Caco-2 (cell line): ENCODE measurements around the gene OR6C75. TPM values are rescaled to one million over a fixed set of nuclear protein-coding genes. Genes with fewer than 3 reads are reported as not detected.
"Not testable (repeated sequence)": the region's sequence is repeated elsewhere in the genome, so short reads cannot be mapped to it uniquely, and the experiment has no call there.

ENCODE experiments used
- BruUV-seq: library from RNA; stranded (reverse); fragments of 400-500 nt; replicated peaks from 2 replicates; lab custom pipeline; 2021; lab: Mats Ljungman, UMichigan
- CTCF ChIA-PET: fragments of 300-600 bp; sonication (Branson Sonifier 250); formaldehyde crosslinking; loops from one replicate; lab custom pipeline; 2022; ENCODE audit warnings: antibody characterized with exemption; lab: Charles Lee
- POLR2A ChIA-PET: fragments of 300-600 bp; sonication (Branson Sonifier 250); formaldehyde crosslinking; loops from one replicate; lab custom pipeline; 2022; ENCODE audit warnings: antibody characterized with exemption; lab: Charles Lee
- DNase-seq, 2 experiments: peaks; one replicate each; pipeline versions ENCODE4 v3.0.0 to v3.0.0-alpha.2; 2020 to 2022
- H3K27me3 ChIP-seq: replicated peaks from 2 replicates; pipeline ENCODE4 v1.6.0; 2011; ENCODE audit warnings: low read length; ENCODE audit not compliant: control insufficient read depth, insufficient read depth
- H3K36me3 ChIP-seq: 2 replicates; pipeline ENCODE4 v1.5.1; 2011; ENCODE audit warnings: low read length; ENCODE audit not compliant: control insufficient read depth, insufficient read depth
- H3K4me1 ChIP-seq: fragments of 250-450 bp; sonication (Bioruptor Pico); 2 replicates; pipeline ENCODE4 v1.5.1; 2020; ENCODE audit warnings: mild to moderate bottlenecking
- H3K4me3 ChIP-seq: 2 replicates; pipeline ENCODE4 v1.5.1; 2011; ENCODE audit warnings: low read depth, mild to moderate bottlenecking, control low read depth, low read length
- H3K9me3 ChIP-seq: fragments of 250-450 bp; sonication (Bioruptor Pico); 2 replicates; pipeline ENCODE4 v1.5.1; 2020; ENCODE audit warnings: mild to moderate bottlenecking, moderate library complexity
- H3K27ac Mint-ChIP-seq: one replicate; pipeline ENCODE4 v1.8.0; 2022; ENCODE audit warnings: mixed read lengths; ENCODE audit not compliant: unreplicated experiment
- H3K27me3 Mint-ChIP-seq: one replicate; pipeline ENCODE4 v1.8.0; 2022; ENCODE audit warnings: mixed read lengths; ENCODE audit not compliant: insufficient read depth, unreplicated experiment
- H3K36me3 Mint-ChIP-seq: one replicate; pipeline ENCODE4 v1.8.0; 2022; ENCODE audit warnings: mild to moderate bottlenecking, mixed read lengths; ENCODE audit not compliant: insufficient read depth, unreplicated experiment
- H3K4me1 Mint-ChIP-seq: one replicate; pipeline ENCODE4 v1.8.0; 2022; ENCODE audit warnings: low read depth, mixed read lengths; ENCODE audit not compliant: unreplicated experiment
- H3K4me3 Mint-ChIP-seq: one replicate; pipeline ENCODE4 v1.8.0; 2022; ENCODE audit warnings: mild to moderate bottlenecking, moderate library complexity, mixed read lengths; ENCODE audit not compliant: unreplicated experiment
- H3K9me3 Mint-ChIP-seq: one replicate; pipeline ENCODE4 v1.8.0; 2022; ENCODE audit warnings: mixed read lengths; ENCODE audit not compliant: unreplicated experiment
- CTCF ChIP-seq, 2 experiments: fragments of 200-600 bp in 1 of 2; IDR thresholded peaks; 1 replicate in 1 of 2; 2 replicates in 1 of 2; pipeline versions ENCODE4 v1.5.1 to v1.8.0; 2011 to 2022; ENCODE audit warnings: antibody characterized with exemption in 1 of 2, control low read depth in 1 of 2, inconsistent platforms in 1 of 2, low read depth in 1 of 2, low read length in 1 of 2, mild to moderate bottlenecking in 1 of 2, moderate library complexity in 1 of 2; ENCODE audit not compliant: insufficient read depth in 1 of 2, severe bottlenecking in 1 of 2, unreplicated experiment in 1 of 2
- intact Hi-C: fragments of 100-400 bp; cut with micrococcal nuclease; formaldehyde crosslinking; loops from one replicate; pipeline ENCODE4 v1.10.0; 2022; ENCODE audit not compliant: unreplicated experiment
- total RNA-seq: library from RNA; stranded (reverse); gene quantifications from 2 replicates; pipeline ENCODE4 v1.2.3, GENCODE V29; 2022

OR6C75 gene
- total RNA-seq, 1 experiment from 2014 or later, result not detected

DNA sequence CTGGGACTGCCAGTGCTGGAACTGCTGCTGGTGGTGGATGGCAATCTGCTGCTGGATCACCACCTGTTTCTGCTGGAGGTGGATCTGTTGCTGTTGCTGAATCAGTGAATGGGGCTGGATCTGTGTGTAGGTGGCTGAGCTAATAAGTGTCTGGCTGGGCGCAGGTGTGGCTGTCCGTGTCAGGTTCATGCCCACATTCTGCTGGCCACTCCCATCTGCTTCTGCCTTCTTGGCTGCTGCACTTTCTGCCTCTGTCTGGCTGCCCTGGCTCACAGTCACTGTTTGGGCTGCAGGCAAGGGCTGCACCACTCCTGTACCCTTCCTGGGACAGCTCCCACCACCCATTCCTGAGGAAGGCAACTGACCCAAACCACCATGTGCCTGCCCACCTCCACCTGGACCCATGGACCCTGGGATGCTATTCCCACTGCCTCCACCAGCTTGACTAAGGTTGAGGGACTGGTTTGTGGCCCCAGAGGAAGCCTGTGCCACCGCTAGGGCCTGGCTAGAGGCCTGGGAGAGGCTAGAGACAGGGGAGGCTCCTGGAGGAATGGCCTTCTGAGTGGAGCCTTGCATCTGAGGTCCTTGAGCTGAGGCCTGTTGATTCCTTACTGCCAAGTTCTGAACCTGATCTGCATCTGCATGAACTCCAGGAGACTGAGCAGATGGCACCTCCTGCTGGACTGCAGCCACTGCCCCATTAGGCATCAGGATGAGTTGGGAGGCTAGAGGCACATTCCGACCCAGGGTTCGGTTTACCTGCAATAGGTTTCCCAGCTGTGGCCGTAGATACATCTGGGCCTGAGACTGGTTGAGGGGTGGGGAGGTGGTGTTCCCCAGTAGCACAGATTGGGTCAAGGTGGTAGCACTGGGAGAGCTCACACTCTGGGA is 51.0 kb downstream of the OR6C75 start:
- H3K4me1 ChIP-seq, H3K27me3 ChIP-seq, H3K4me3 ChIP-seq, BruUV-seq, H3K27ac Mint-ChIP-seq, CTCF ChIA-PET, H3K4me3 Mint-ChIP-seq, H3K27me3 Mint-ChIP-seq, H3K36me3 Mint-ChIP-seq, H3K36me3 ChIP-seq, H3K4me1 Mint-ChIP-seq, H3K9me3 ChIP-seq, POLR2A ChIA-PET, DNase-seq, H3K9me3 Mint-ChIP-seq, intact Hi-C loops: not testable (repeated sequence)

DNA sequence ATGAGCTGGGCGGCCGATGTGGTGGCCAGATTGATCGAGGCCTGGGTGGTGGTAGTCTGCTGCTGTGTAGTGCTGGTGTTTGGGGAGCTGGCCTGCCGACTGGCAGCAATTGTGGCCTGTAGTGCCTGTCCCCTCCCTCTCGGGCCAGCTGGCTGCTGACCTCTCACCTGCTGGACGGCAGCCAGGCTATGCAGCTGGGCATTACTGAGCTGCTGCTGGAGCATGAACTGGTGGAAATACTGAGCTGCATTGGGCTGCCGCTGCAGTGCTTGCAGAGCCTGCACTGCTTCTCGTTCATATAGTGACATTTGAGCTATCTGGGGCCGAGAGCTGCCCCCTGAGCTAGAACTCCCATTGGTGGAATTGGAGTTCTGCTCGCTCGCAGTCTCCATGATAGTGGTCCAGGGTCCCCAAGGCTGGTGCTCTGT is 51.6 kb downstream of the OR6C75 start:
- BruUV-seq, H3K4me3 Mint-ChIP-seq, CTCF ChIA-PET, H3K36me3 ChIP-seq, H3K27ac Mint-ChIP-seq, H3K4me1 ChIP-seq, H3K27me3 Mint-ChIP-seq, intact Hi-C loops, H3K27me3 ChIP-seq, POLR2A ChIA-PET, DNase-seq, H3K36me3 Mint-ChIP-seq, H3K4me1 Mint-ChIP-seq, H3K9me3 Mint-ChIP-seq, H3K4me3 ChIP-seq, H3K9me3 ChIP-seq: not testable (repeated sequence)

- H3K27ac Mint-ChIP-seq, H3K4me1 Mint-ChIP-seq, H3K36me3 ChIP-seq, DNase-seq, intact Hi-C loops, CTCF ChIA-PET, H3K27me3 ChIP-seq, POLR2A ChIA-PET, H3K4me1 ChIP-seq, H3K9me3 ChIP-seq, H3K27me3 Mint-ChIP-seq, H3K36me3 Mint-ChIP-seq, H3K4me3 Mint-ChIP-seq, H3K4me3 ChIP-seq, H3K9me3 Mint-ChIP-seq, BruUV-seq: not testable (repeated sequence)
Observed at GRCh38 chr12:55414889-55415288, 52.1 kb downstream of the OR6C75 start.

DNA sequence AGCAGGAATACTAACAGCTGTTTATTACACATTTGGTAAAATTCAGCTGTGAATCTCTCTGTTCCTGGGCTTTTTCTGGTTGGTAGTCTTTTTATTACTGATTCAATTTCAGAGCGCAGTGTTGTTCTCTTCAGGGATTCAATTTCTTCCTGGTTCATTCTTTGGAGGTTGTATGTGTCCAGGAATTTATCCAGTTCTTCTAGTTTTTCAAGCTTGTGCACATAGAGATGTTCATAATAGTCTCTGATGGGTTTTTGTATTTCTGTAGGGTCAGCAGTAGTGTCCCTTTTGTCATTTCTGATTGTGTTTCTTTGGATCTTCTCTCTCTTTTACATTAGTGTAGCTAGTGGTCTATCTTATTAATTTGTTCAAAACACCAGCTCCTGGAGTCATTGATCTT is 54.2 kb downstream of the OR6C75 start:
- Mint-ChIP-seq H3K4me1 (no peaks in the 10 kb centered on the region), H3K36me3 (no peaks in the 10 kb centered on the region), H3K4me3 (no peak overlapping the region), H3K27ac (no peak overlapping the region), H3K27me3 (no peaks in the 10 kb centered on the region), H3K9me3 (no peaks in the 10 kb centered on the region)
- CTCF ChIA-PET, result no interaction called here
- intact Hi-C loops, result no loop called here
- H3K4me3 ChIP-seq, result no peak overlapping the region
- TF ChIP-seq CTCF (IDR thresholded peaks at IDR 0.05; ENCODE audit: insufficient read depth in 1 of 2, low read depth in 1 of 2, low read length in 1 of 2, severe bottlenecking in 1 of 2, unreplicated experiment in 1 of 2), result no peak
- peaks cover 3% of the 10 kb centered on the region; the same call in 1 of the 2 replicates for H3K9me3 ChIP-seq
- H3K36me3 ChIP-seq, result no peaks in the 10 kb centered on the region
- no TSS peak for BruUV-seq
- DNase-seq, result no peak
- no peaks in the 10 kb centered on the region for H3K27me3 ChIP-seq
- POLR2A ChIA-PET, result no interaction called here
- no peaks in the 10 kb centered on the region for H3K4me1 ChIP-seq

Other genes with a start within 250 kb of the OR6C75 start
- gene OR9K2, start 236.6 kb upstream of the OR6C75 start, total RNA-seq, result not detected in 2 replicates
- gene OR10A7, start 141.9 kb upstream of the OR6C75 start, total RNA-seq, result not detected in 2 replicates
- gene OR6C74, start 118.4 kb upstream of the OR6C75 start, total RNA-seq, result not detected in 2 replicates
- gene OR6C6, start 66.4 kb upstream of the OR6C75 start, total RNA-seq, result not detected in 2 replicates
- gene OR6C1, start 48.6 kb upstream of the OR6C75 start, total RNA-seq, result not detected in 2 replicates
- gene OR6C3, start 32.2 kb upstream of the OR6C75 start, total RNA-seq, result not detected in 2 replicates
- gene OR6C65, start 37.6 kb downstream of the OR6C75 start, total RNA-seq, result not detected in 2 replicates
- gene OR6C76, start 63.3 kb downstream of the OR6C75 start, total RNA-seq, result not detected in 2 replicates
- not detected in 2 replicates for gene OR6C2, start 81.1 kb downstream of the OR6C75 start, total RNA-seq
- not detected in 2 replicates for gene OR6C70, start 107.2 kb downstream of the OR6C75 start, total RNA-seq
- gene OR6C68, start 129.4 kb downstream of the OR6C75 start, total RNA-seq, result not detected in 2 replicates
- gene OR6C4, start 186.6 kb downstream of the OR6C75 start, total RNA-seq, result not detected in 2 replicates
- gene OR2AP1, start 209.5 kb downstream of the OR6C75 start, total RNA-seq, result not detected in 2 replicates